ENCODE data around the gene LRRC3C. TPM values are rescaled to one million over a fixed set of nuclear protein-coding genes. Genes with fewer than 3 reads are reported as not detected.
"Not testable (repeated sequence)": the region's sequence is repeated elsewhere in the genome, so short reads cannot be mapped to it uniquely, and the experiment has no call there.

LRRC3C gene, protein sequence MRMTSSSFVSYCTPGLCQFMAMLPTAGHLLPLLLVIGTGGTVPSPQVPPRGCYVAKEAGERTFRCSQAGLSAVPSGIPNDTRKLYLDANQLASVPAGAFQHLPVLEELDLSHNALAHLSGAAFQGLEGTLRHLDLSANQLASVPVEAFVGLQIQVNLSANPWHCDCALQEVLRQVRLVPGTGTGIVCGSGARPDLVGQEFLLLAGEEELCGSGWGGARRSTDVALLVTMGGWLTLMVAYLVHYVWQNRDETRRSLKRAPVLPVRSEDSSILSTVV
- total RNA-seq, result not detected
- under 1 TPM in 1 of 3 donors, not detected in 2; 0.07 TPM for polyA plus RNA-seq

DNA sequence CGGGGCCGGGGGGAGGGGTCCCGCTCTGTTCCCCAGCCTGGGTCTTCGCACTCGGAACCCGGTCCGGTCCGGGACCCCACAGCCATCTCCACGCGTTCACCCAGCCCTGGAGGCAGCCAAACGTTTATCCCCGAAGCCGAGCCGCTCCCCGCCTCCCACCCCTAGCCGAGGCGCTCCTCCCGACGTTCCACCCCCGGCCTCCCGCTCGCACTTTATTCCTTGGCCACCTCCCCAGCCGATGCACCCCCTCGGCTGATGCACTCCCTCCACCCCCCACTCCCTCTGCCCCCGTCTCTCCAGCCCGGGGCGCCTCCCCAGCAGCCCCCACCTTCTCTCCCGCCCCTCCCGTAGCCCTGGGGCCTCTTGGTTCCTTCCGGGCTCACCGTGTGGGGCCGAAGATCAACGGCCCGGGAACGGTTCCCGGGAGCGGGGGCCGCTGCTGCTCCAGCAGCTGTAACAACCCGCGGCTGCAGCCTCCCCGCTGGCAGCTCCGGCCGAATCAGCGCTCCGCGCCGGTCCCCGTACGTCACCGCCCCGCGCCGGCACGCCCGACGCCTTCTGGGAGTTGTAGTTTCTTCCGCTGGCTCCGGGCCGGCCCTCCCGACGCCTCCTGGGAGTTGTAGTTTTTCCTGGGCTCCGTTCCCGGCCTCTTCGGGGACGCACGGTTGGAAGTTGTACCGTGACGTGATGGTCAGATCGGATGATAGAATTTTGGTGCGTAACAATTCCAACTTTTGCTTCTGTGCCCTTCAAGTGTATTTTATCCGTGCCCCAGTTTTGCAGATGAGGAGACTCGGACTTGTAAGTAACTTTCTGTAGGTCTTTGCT is at the start of gene LRRC3C, which contains the start of gene ORMDL3:
Gene LRRC3C, plus strand, starts transcription at position 632 of the 828 bp plus-strand sequence. CDS start 13,792 bp downstream, outside the sequence.
Gene ORMDL3, minus strand, starts transcription at position 501 of the 828 bp plus-strand sequence. CDS start 3,398 bp downstream, outside the sequence.
- intact Hi-C loops (cut with DNase I), result loop anchor here (5.0 kb wide), 1 partner anchor 170 kb away; no protein-coding TSS in a partner anchor
- DNase-seq, result peak; percentile 98

DNA sequence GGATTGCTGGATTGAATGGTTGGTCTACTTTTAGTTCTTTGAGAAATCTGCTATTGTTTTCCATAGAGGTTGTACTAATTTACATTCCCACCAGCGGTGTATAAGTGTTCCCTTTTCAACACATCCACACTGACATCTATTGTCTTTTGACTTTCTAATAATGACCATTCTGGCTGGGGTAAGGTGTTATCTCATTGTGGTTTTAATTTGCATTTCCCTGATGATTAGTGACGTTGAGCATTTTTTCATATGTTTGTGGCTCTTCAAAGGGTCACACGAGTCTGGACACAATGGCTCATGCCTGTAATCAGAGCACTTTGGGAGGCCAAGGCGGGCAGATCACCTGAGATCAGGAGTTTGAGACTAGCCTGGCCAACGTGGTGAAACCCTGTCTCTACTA is 41.4 kb upstream of the LRRC3C start:
- WGBS, 2 donors, result 70 to 80% methylated on average over 5 of the region's 5 CpGs
- intact Hi-C loops (cut with DNase I), result not testable (repeated sequence)

More for the DNA sequence above, at the start of gene LRRC3C, which contains the start of gene ORMDL3:
- Histone ChIP-seq H3K27me3 (no peaks in the 10 kb centered on the region), H3K27ac (peak within 1 kb of the TSS; percentile 89 to 92 (median 90)), H3K4me3 (peak within 1 kb of the TSS; percentile 54 to 93 (median 91)), H3K36me3 (peaks cover 11 to 18% (median 14%) of the 10 kb centered on the region in 4 donors), H3K4me1 (peaks cover 0 to 46% (median 33%) of the 10 kb centered on the region in 4 donors), H3K9me3 (no peaks in the 10 kb centered on the region)
- peak in 1 of 2 donors; percentile 64 for TF ChIP-seq POLR2A (IDR thresholded peaks at IDR 0.05)
- peak; percentile 79 to 93 (median 90) for TF ChIP-seq POLR2AphosphoS5 (IDR thresholded peaks at IDR 0.05)
- TF ChIP-seq EP300 (IDR thresholded peaks at IDR 0.05), result peak in 1 of 4 donors; percentile 72
- TF ChIP-seq, protein P1, sequence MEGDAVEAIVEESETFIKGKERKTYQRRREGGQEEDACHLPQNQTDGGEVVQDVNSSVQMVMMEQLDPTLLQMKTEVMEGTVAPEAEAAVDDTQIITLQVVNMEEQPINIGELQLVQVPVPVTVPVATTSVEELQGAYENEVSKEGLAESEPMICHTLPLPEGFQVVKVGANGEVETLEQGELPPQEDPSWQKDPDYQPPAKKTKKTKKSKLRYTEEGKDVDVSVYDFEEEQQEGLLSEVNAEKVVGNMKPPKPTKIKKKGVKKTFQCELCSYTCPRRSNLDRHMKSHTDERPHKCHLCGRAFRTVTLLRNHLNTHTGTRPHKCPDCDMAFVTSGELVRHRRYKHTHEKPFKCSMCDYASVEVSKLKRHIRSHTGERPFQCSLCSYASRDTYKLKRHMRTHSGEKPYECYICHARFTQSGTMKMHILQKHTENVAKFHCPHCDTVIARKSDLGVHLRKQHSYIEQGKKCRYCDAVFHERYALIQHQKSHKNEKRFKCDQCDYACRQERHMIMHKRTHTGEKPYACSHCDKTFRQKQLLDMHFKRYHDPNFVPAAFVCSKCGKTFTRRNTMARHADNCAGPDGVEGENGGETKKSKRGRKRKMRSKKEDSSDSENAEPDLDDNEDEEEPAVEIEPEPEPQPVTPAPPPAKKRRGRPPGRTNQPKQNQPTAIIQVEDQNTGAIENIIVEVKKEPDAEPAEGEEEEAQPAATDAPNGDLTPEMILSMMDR (IDR thresholded peaks at IDR 0.05), result no peak
- 1 to 2% methylated on average over 72 of the region's 72 CpGs for WGBS, 2 donors

DNA sequence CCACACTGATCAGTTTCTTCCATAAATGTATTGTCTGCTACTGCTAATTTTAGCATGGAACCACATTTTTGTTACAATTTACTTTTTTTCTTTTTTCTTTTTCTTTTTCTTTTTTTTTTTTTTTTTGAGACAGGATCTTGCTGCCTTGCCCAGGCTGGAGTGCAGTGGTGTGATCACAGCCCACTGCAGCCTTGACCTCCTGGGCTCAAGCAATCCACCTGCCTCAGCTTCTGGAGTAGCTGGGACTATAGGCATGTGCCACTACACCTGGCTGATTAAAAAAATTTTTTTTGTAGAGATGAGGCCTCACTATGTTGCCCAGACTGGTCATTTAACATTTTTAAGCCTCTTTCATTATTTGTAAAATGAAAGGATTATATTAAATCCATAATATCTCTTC is 40.5 kb upstream of the LRRC3C start:
- TF ChIP-seq EP300 (IDR thresholded peaks at IDR 0.05) (no peak), POLR2A (IDR thresholded peaks at IDR 0.05) (no peak), POLR2AphosphoS5 (IDR thresholded peaks at IDR 0.05) (no peak)
- TF ChIP-seq, protein P1 (IDR thresholded peaks at IDR 0.05), result no peak
- DNase-seq, result no peak
- intact Hi-C loops (cut with DNase I), result no loop called here
- Histone ChIP-seq H3K4me1 (no peaks in the 10 kb centered on the region), H3K9me3 (no peaks in the 10 kb centered on the region), H3K4me3 (no peak overlapping the region), H3K36me3 (no peaks in the 10 kb centered on the region), H3K27me3 (peaks cover 0 to 27% (median 0%) of the 10 kb centered on the region in 3 donors), H3K27ac (no peak overlapping the region)

More for the DNA sequence above, 41.4 kb upstream of the LRRC3C start:
- H3K27ac ChIP-seq, H3K9me3 ChIP-seq, H3K4me3 ChIP-seq, H3K36me3 ChIP-seq, DNase-seq, H3K4me1 ChIP-seq: not testable (repeated sequence)
- H3K27me3 ChIP-seq, result peaks cover 0 to 18% (median 0%) of the 10 kb centered on the region in 3 donors

DNA sequence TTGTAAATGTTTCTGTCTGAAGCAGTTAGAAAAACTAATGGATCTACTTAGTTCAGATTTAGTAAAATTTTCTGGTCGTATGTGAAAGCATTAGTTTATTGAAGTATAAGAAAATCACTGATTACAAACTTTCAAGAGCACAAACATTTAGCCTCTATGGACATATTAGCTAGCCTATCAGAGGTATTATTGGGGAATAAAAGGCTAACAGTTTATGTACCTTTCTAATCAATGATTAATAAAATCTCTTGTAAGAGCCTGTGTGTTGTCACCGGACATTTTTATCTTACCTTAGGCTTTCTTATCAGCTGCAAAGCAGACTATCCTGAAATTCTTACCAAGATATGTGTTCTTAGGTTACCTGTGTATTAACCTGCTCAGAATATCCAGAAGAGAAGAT is 38.3 kb upstream of the LRRC3C start:
- TF ChIP-seq, protein P1 (IDR thresholded peaks at IDR 0.05), result no peak
- TF ChIP-seq POLR2AphosphoS5 (IDR thresholded peaks at IDR 0.05) (no peak), EP300 (IDR thresholded peaks at IDR 0.05) (no peak), POLR2A (IDR thresholded peaks at IDR 0.05) (no peak)
- Histone ChIP-seq H3K9me3 (no peaks in the 10 kb centered on the region), H3K4me1 (no peaks in the 10 kb centered on the region), H3K4me3 (no peak overlapping the region), H3K27me3 (peaks cover 0 to 33% (median 0%) of the 10 kb centered on the region in 3 donors), H3K27ac (no peak overlapping the region), H3K36me3 (no peaks in the 10 kb centered on the region)
- no peak for DNase-seq
- 27 to 50% methylated on average over 2 of the region's 2 CpGs for WGBS, 2 donors
- intact Hi-C loops (cut with DNase I), result no loop called here

Data from sigmoid colon (tissue), 7 donors.